Endodermal cell (in vitro differentiated cells): ENCODE measurements around the gene TIAM1. TPM values are rescaled to one million over a fixed set of nuclear protein-coding genes. Genes with fewer than 3 reads are reported as not detected.

ENCODE experiments used
- DNase-seq: peaks from one replicate; pipeline ENCODE4 v3.0.0-alpha.2; 2017
- H3K27ac ChIP-seq: 2 replicates; pipeline ENCODE4 v1.5.1; 2013; ENCODE audit warnings: mild to moderate bottlenecking, low read depth, low read length, moderate library complexity
- H3K27me3 ChIP-seq: 2 replicates; pipeline ENCODE4 v1.6.1; 2013; ENCODE audit warnings: mild to moderate bottlenecking, low read length, moderate library complexity; ENCODE audit not compliant: insufficient read depth, control insufficient read depth, poor library complexity, severe bottlenecking
- H3K36me3 ChIP-seq: 2 replicates; pipeline ENCODE4 v1.7.0; 2013; ENCODE audit warnings: mild to moderate bottlenecking, low read length, moderate library complexity; ENCODE audit not compliant: control insufficient read depth, insufficient read depth
- H3K4me1 ChIP-seq: one replicate; pipeline ENCODE4 v1.7.0; 2013; ENCODE audit warnings: low read length; ENCODE audit not compliant: control insufficient read depth, insufficient read depth
- H3K4me3 ChIP-seq: 2 replicates; pipeline ENCODE4 v1.5.1; 2013; ENCODE audit warnings: mild to moderate bottlenecking, low read length, moderate library complexity
- H3K9ac ChIP-seq: 2 replicates; pipeline ENCODE4 v1.6.1; 2013; ENCODE audit warnings: mild to moderate bottlenecking, low read length, moderate library complexity; ENCODE audit not compliant: poor library complexity, severe bottlenecking; ENCODE audit errors: extremely low read depth
- H3K9me3 ChIP-seq: 2 replicates; pipeline ENCODE4 v1.6.1; 2013; ENCODE audit warnings: mild to moderate bottlenecking, low read length, moderate library complexity; ENCODE audit not compliant: control insufficient read depth
- H3K27ac Mint-ChIP-seq: 2 replicates; pipeline ENCODE4 v1.8.0; 2020; ENCODE audit warnings: mixed read lengths
- H3K27me3 Mint-ChIP-seq: 2 replicates; pipeline ENCODE4 v1.8.0; 2021; ENCODE audit warnings: mild to moderate bottlenecking, mixed read lengths; ENCODE audit not compliant: insufficient read depth
- H3K36me3 Mint-ChIP-seq: 2 replicates; pipeline ENCODE4 v1.8.0; 2020; ENCODE audit warnings: low read depth, mixed read lengths
- H3K4me1 Mint-ChIP-seq: 2 replicates; pipeline ENCODE4 v1.8.0; 2020; ENCODE audit warnings: mixed read lengths
- H3K4me3 Mint-ChIP-seq: 2 replicates; pipeline ENCODE4 v1.8.0; 2020; ENCODE audit warnings: mild to moderate bottlenecking, moderate library complexity, mixed read lengths
- H3K9me3 Mint-ChIP-seq: 2 replicates; pipeline ENCODE4 v1.8.0; 2020; ENCODE audit warnings: mild to moderate bottlenecking, mixed read lengths
- WGBS, 2 experiments: methylation state at CpG; one replicate each; pipeline versions ENCODE4 v1.1.5 to v1.1.7; 2013; ENCODE audit warnings: missing lambda C conversion rate in 2 of 2, mixed read lengths in 1 of 2; ENCODE audit not compliant: insufficient coverage in 1 of 2, insufficient read length in 1 of 2; 5-methylcytosine and 5-hydroxymethylcytosine counted together
- total RNA-seq, 2 donors: library from RNA; stranded (reverse); fragmentation: NEBNext Ultra II Directional in 1 of 2; extraction: Animal tissue kit (Norgen Biotek cat#: 25700) in 1 of 2; gene quantifications; 2 replicates in 1 of 2; 3 replicates in 1 of 2; pipeline ENCODE4 v1.2.1, GENCODE V29; 2021
- TF ChIP-seq, protein P1 (sequence below): fragments of 200-600 bp; sonication (generic); conservative IDR thresholded peaks from 2 replicates; pipeline ENCODE4 v1.5.0; 2021; ENCODE audit warnings: antibody characterized with exemption, mild to moderate bottlenecking

TIAM1 gene
- total RNA-seq, 2 donors from 2014 or later = 29.4 to 33.3 TPM

DNA sequence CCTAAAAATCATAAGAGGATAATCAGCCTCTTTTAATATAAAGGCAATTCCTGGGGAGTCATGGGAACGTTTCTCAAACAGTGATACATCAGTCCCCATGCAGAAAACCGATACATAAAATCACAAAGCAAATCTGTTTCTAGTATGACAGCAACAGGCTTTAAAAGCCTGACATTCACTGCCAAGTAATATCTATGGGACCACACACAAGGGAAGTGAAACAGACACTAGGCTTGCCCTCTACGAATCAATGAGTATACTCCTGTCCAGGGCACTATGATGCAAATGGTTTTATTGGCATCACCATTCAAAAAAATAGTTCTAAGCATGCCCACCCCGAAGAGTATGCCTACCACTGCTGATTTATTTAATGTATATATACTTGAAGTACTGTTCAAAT is 54.4 kb downstream of the TIAM1 start:
- no peak overlapping the region for H3K27ac Mint-ChIP-seq
- peaks cover 10% of the 10 kb centered on the region for H3K9me3 Mint-ChIP-seq
- peaks cover 14% of the 10 kb centered on the region for H3K36me3 Mint-ChIP-seq
- Histone ChIP-seq H3K9ac (no peak overlapping the region), H3K27me3 (no peaks in the 10 kb centered on the region), H3K9me3 (peaks cover 8% of the 10 kb centered on the region), H3K36me3 (no peaks in the 10 kb centered on the region), H3K4me1 (peaks cover 6% of the 10 kb centered on the region), H3K4me3 (no peak overlapping the region), H3K27ac (no peak overlapping the region)
- peaks cover 12% of the 10 kb centered on the region for H3K4me1 Mint-ChIP-seq
- H3K4me3 Mint-ChIP-seq = no peak overlapping the region
- no peak for DNase-seq
- WGBS, 2 experiments = 90 to 100% methylated on average over 2 to 3 of the region's 4 CpGs
- TF ChIP-seq, protein P1, sequence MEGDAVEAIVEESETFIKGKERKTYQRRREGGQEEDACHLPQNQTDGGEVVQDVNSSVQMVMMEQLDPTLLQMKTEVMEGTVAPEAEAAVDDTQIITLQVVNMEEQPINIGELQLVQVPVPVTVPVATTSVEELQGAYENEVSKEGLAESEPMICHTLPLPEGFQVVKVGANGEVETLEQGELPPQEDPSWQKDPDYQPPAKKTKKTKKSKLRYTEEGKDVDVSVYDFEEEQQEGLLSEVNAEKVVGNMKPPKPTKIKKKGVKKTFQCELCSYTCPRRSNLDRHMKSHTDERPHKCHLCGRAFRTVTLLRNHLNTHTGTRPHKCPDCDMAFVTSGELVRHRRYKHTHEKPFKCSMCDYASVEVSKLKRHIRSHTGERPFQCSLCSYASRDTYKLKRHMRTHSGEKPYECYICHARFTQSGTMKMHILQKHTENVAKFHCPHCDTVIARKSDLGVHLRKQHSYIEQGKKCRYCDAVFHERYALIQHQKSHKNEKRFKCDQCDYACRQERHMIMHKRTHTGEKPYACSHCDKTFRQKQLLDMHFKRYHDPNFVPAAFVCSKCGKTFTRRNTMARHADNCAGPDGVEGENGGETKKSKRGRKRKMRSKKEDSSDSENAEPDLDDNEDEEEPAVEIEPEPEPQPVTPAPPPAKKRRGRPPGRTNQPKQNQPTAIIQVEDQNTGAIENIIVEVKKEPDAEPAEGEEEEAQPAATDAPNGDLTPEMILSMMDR = no peak
- no peaks in the 10 kb centered on the region for H3K27me3 Mint-ChIP-seq

DNA sequence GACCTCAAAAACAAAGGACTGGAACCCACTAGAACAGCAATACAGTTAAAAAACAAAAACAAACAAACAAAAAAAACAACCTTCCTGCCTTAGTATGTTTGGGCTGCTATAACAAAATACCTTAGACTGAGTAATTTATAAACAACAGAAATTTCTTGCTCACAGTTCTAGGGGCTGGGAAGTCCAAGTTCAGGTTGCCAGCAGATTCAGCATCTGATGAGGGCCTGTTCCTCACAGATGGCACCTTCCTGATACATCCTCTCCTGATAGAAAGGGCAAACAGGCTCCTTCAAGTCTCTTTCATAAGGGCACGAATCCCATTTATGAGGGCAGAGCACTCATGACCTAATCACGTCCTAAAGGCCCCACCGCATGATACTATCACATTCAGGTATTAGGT is 55.9 kb downstream of the TIAM1 start:
- H3K27ac ChIP-seq = no peak overlapping the region
- Mint-ChIP-seq H3K27me3 (no peaks in the 10 kb centered on the region), H3K36me3 (peaks cover 12% of the 10 kb centered on the region), H3K27ac (no peak overlapping the region), H3K4me1 (peaks cover 19% of the 10 kb centered on the region), H3K4me3 (no peak overlapping the region), H3K9me3 (peaks cover 10% of the 10 kb centered on the region)
- no peaks in the 10 kb centered on the region for H3K27me3 ChIP-seq
- no peak for DNase-seq
- H3K4me3 ChIP-seq = no peak overlapping the region
- H3K4me1 ChIP-seq = peaks cover 7% of the 10 kb centered on the region
- no peak overlapping the region for H3K9ac ChIP-seq
- no peaks in the 10 kb centered on the region for H3K36me3 ChIP-seq
- TF ChIP-seq, protein P1 = no peak
- H3K9me3 ChIP-seq = peaks cover 8% of the 10 kb centered on the region
- WGBS, 2 experiments = 87 to 100% methylated on average over 1 to 3 of the region's 3 CpGs

DNA sequence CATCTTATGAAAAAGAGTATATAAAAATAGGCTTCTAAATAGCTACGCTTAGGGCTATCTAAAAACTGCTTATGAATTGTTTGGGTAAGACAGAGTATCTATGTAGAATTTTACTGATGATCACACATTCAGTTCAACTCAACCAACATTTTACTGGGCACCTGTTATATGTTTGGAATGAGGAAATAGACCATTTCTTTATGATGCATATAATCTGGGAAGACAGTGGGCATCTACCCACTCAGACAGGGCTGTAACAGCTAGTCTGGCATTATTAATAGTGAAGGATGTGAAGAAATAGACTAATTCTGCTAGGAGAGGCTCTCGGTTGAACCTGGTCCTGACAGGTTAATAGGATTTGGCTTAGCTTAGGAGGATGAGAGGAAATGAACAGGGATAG is 56.9 kb downstream of the TIAM1 start:
- H3K9me3 Mint-ChIP-seq = peaks cover 10% of the 10 kb centered on the region
- no peak overlapping the region for H3K4me3 Mint-ChIP-seq
- TF ChIP-seq, protein P1 = no peak
- Histone ChIP-seq H3K4me3 (no peak overlapping the region), H3K27ac (no peak overlapping the region), H3K27me3 (no peaks in the 10 kb centered on the region), H3K9ac (no peak overlapping the region), H3K9me3 (peaks cover 8% of the 10 kb centered on the region), H3K4me1 (peaks cover 7% of the 10 kb centered on the region), H3K36me3 (no peaks in the 10 kb centered on the region)
- WGBS, 2 experiments = 89 to 92% methylated on average over 1 of the region's 2 CpGs
- no peak overlapping the region for H3K27ac Mint-ChIP-seq
- H3K27me3 Mint-ChIP-seq = no peaks in the 10 kb centered on the region
- H3K4me1 Mint-ChIP-seq = peaks cover 19% of the 10 kb centered on the region
- no peak for DNase-seq
- peaks cover 7% of the 10 kb centered on the region for H3K36me3 Mint-ChIP-seq
